Cardiac muscle cell (in vitro differentiated cells and primary cell): ENCODE results near the gene KRT74. TPM values are rescaled to one million over a fixed set of nuclear protein-coding genes. Genes with fewer than 3 reads are reported as not detected.

Source experiments
- DNase-seq, 2 donors: peaks; one replicate each; pipeline versions ENCODE4 v3.0.0 to v3.0.0-alpha.2; 2010 to 2017; ENCODE audit warnings: low read depth in 1 of 2, low spot score in 1 of 2
- H3K27ac ChIP-seq: fragments of 200-600 bp; sonication (generic); 2 replicates; pipeline ENCODE4 v1.5.1; 2016
- H3K27me3 ChIP-seq: fragments of 200-600 bp; sonication (generic); 2 replicates; pipeline ENCODE4 v1.6.0; 2016; ENCODE audit warnings: control low read depth
- H3K36me3 ChIP-seq: fragments of 200-600 bp; sonication (generic); 2 replicates; pipeline ENCODE4 v1.5.1; 2016; ENCODE audit warnings: control low read depth
- H3K4me1 ChIP-seq: fragments of 200-600 bp; sonication (generic); 2 replicates; pipeline ENCODE4 v1.8.1; 2017; ENCODE audit warnings: low read depth, mild to moderate bottlenecking, mixed run types
- H3K4me3 ChIP-seq: fragments of 200-600 bp; sonication (generic); 2 replicates; pipeline ENCODE4 v1.5.1; 2016; ENCODE audit warnings: mild to moderate bottlenecking
- H3K9me3 ChIP-seq: fragments of 200-600 bp; sonication (generic); 2 replicates; pipeline ENCODE4 v1.5.1; 2017; ENCODE audit warnings: low read depth, mild to moderate bottlenecking, control low read depth
- CTCF ChIP-seq: IDR thresholded peaks from 2 replicates; pipeline ENCODE4 v1.5.1; 2012; ENCODE audit warnings: low read depth, mild to moderate bottlenecking, low read length
- polyA plus RNA-seq: library from polyadenylated mRNA; unstranded; fragments of >200 nt; fragmentation: Nextera tagmentation; extraction: Ambion mirVana; gene quantifications from 2 replicates; pipeline ENCODE4 v1.2.1, GENCODE V29; 2016
- total RNA-seq: library from RNA; depleted of rRNA; stranded (reverse); fragments of >200 nt; gene quantifications from 2 replicates; pipeline ENCODE4 v1.2.3, GENCODE V29; 2016

KRT74 gene
- total and polyA plus RNA-seq, 2 experiments from 2014 or later, result not detected

DNA sequence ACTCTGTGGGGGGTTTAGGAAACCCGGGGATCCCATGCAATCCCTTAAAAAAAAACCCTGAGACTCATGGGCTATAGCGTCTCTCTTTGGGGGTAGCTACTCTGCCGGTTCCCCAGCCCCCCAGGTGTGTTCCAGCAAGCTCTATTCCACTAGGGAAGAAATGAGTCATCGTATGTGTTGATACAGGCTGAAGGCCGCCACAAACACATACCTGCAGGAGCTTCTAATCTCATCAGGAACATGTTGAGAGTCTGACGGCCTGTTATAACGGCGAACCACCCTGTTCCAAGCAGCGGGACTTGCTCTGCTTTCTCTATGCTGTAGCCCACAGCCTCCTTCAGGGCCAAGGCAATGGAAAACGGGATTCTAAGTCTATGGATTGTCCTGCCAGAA lies 52.5 kb downstream of the KRT74 start:
- no peak overlapping the region for H3K27ac ChIP-seq
- peaks cover 3% of the 10 kb centered on the region for H3K27me3 ChIP-seq
- H3K9me3 ChIP-seq, result no peaks in the 10 kb centered on the region
- no peak for TF ChIP-seq CTCF
- peak in 1 of 2 donors; percentile 67 for DNase-seq
- no peak overlapping the region for H3K4me3 ChIP-seq
- H3K4me1 ChIP-seq, result no peaks in the 10 kb centered on the region
- H3K36me3 ChIP-seq, result no peaks in the 10 kb centered on the region

GRCh38 chr12:52519826-52520662 lies 53.6 kb downstream of the KRT74 start, which contains the start of gene KRT5:
TSS of gene KRT5 (minus strand) at chr12:52520394. CDS start at chr12:52520296, 98 bp downstream.
- Histone ChIP-seq H3K4me1 (no peaks in the 10 kb centered on the region), H3K27me3 (peaks cover 3% of the 10 kb centered on the region), H3K9me3 (no peaks in the 10 kb centered on the region), H3K4me3 (no peak within 1 kb of the TSS), H3K27ac (no peak within 1 kb of the TSS), H3K36me3 (no peaks in the 10 kb centered on the region)
- no peak for TF ChIP-seq CTCF
- no peak for DNase-seq

DNA sequence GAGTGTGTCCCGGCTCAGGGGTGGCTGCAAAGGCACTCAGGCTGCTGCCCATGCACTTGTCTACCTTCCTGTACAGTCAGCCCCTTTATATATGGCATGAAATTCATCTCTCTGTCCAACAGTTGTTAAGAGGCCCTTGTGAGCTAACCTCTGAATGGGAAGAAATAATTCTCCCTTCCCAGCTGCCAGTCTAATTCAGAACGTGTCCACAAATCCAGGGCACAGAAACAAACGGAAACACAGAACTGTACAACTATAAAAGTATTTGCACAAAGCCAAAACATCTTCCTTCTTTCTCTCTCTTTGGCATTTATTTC lies 54.3 kb downstream of the KRT74 start:
- H3K4me3 ChIP-seq, result no peak overlapping the region
- TF ChIP-seq CTCF, result no peak
- no peaks in the 10 kb centered on the region for H3K9me3 ChIP-seq
- no peaks in the 10 kb centered on the region for H3K36me3 ChIP-seq
- no peaks in the 10 kb centered on the region for H3K4me1 ChIP-seq
- H3K27me3 ChIP-seq, result peaks cover 3% of the 10 kb centered on the region
- no peak overlapping the region for H3K27ac ChIP-seq
- DNase-seq, result no peak

DNA sequence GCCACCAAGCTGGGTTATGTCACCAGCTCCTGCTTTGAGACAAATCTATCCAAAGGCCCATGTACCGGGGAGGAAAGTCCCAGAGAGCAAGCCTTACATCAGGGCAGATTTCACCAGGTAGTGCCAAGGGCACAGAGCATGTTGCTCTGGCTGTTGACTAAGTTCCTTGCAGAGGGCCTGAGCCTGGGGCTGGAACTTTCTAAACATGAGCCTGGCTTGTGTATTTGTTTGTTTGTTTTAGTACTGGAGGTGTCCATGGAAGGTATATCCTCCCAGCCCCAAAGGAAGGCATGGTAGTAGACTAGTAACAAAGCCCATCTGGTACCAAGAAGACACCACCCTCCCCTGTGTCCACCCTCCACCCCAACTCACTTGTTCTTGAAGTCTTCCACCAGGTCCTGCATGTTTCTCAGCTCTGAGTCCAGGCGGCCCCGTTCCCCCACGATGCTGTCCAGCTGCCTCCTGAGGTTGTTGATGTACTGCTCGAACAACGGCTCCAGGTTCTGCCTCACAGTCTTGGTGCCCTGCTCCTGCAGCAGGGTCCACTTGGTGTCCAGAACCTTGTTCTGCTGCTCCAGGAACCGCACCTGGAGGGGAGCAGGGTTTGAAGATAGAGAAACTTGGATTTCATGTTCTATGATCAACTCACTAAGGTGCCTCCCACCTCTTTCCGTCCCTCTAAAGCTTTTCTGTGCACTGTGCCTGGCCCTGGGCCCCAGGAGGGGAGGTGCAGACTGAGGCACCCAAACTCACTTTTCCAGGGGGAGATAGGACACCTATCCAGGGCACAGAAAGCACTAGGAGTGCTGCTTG lies 54.9 kb downstream of the KRT74 start:
- no peak for DNase-seq
- no peak for TF ChIP-seq CTCF
- Histone ChIP-seq H3K9me3 (no peaks in the 10 kb centered on the region), H3K36me3 (no peaks in the 10 kb centered on the region), H3K27me3 (peaks cover 3% of the 10 kb centered on the region), H3K27ac (no peak overlapping the region), H3K4me3 (no peak overlapping the region), H3K4me1 (no peaks in the 10 kb centered on the region)

- no peak for TF ChIP-seq CTCF
- DNase-seq, result no peak
- H3K4me3 ChIP-seq, result no peak overlapping the region
- H3K9me3 ChIP-seq, result no peaks in the 10 kb centered on the region
- H3K36me3 ChIP-seq, result no peaks in the 10 kb centered on the region
- no peaks in the 10 kb centered on the region for H3K4me1 ChIP-seq
- H3K27me3 ChIP-seq, result peaks cover 3% of the 10 kb centered on the region
- no peak overlapping the region for H3K27ac ChIP-seq
These were observed 55.8 kb downstream of the KRT74 start for GRCh38 chr12:52517888-52518287.
